Spinal cord (tissue), 10 donors: ENCODE results near the gene FMN1. TPM values are rescaled to one million over a fixed set of nuclear protein-coding genes. Genes with fewer than 3 reads are reported as not detected.

ENCODE experiments used
- DNase-seq, 6 donors: peaks; one replicate each; pipeline versions ENCODE4 v3.0.0 to v3.0.0-alpha.2; 2013 to 2015; ENCODE audit warnings: low spot score in 6 of 6, low read depth in 4 of 6
- H3K27ac ChIP-seq: one replicate; pipeline ENCODE4 v1.5.1; 2013; ENCODE audit warnings: low read depth, low read length, control low read depth
- H3K27me3 ChIP-seq: one replicate; pipeline ENCODE4 v1.6.1; 2013; ENCODE audit warnings: low read length; ENCODE audit not compliant: control insufficient read depth, insufficient read depth
- H3K36me3 ChIP-seq: one replicate; pipeline ENCODE4 v1.6.1; 2013; ENCODE audit warnings: low read length; ENCODE audit not compliant: control insufficient read depth, insufficient read depth
- H3K4me1 ChIP-seq: one replicate; pipeline ENCODE4 v1.6.1; 2013; ENCODE audit warnings: low read length; ENCODE audit not compliant: control insufficient read depth, insufficient read depth
- H3K4me3 ChIP-seq: one replicate; pipeline ENCODE4 v1.5.1; 2013; ENCODE audit warnings: low read depth, low read length, control low read depth
- H3K9me3 ChIP-seq: one replicate; pipeline ENCODE4 v1.6.1; 2013; ENCODE audit warnings: low read length; ENCODE audit not compliant: control insufficient read depth, insufficient read depth
- WGBS: methylation state at CpG from one replicate; pipeline ENCODE4 v1.1.5; 2013; ENCODE audit warnings: missing lambda C conversion rate; ENCODE audit not compliant: insufficient coverage; 5-methylcytosine and 5-hydroxymethylcytosine counted together
- polyA plus RNA-seq, 2 donors: library from polyadenylated mRNA; unstranded; fragments of 120-200 nt; gene quantifications; one replicate each; pipeline ENCODE4 v1.2.1, GENCODE V29; 2013; ENCODE audit not compliant: insufficient read length in 2 of 2
- total RNA-seq, 2 donors: library from RNA; depleted of rRNA in 1 of 2; stranded (reverse); fragments of 120-200 nt in 1 of 2; fragments of >200 nt in 1 of 2; gene quantifications; one replicate each; pipeline versions ENCODE4 v1.2.3 to v1.2.4, GENCODE V29; 2013 to 2014
- donor health status: healthy.

Gene FMN1
- total and polyA plus RNA-seq, 4 donors = 1.00 to 5.7 (median 2.8) TPM

DNA sequence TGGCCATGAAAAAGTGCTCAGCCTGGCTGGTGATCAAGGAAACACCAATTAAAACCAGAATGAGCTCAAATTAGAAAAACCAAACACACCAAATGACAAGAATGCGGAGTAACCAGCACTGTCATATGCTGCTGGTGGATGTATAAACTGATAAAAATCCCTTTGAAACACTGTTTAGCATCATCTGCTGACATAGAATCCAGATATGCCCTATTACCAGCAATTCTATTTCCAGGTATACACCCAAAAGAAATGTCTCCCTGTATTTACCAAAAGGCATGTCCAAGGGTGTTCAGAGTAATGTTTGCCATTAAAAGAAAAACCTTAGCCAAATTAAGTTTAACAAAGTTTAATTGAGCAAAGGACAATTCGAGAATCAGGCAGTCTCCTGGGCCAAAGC lies 138.6 kb downstream of the FMN1 start:
- peak in 1 of 6 donors; percentile 66 for DNase-seq
- Histone ChIP-seq H3K36me3 (no peaks in the 10 kb centered on the region), H3K4me1 (no peaks in the 10 kb centered on the region), H3K27ac (no peak overlapping the region), H3K4me3 (no peak overlapping the region), H3K9me3 (no peaks in the 10 kb centered on the region), H3K27me3 (no peaks in the 10 kb centered on the region)
- 50% methylated on average over 1 of the region's 2 CpGs for WGBS

DNA sequence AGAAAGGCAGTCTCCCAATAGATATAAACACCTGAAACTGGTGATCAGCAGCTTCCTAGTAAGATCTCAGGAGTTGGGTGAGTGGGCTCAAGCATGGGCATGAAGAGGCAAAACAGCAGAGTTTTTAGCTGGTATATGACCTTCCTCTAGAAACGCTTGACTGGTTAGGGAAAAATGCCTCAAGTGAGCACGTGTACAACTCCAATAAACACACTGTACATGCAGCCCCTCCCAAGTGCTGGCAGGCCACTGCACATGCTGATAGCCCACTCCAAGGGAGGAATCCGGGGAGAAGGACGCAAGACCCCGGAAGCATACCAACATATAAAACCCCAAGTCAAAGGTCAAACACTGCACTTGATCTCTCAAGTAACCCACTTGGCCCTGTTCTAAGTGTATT lies 143.0 kb downstream of the FMN1 start:
- H3K27me3 ChIP-seq = no peaks in the 10 kb centered on the region
- H3K4me1 ChIP-seq = no peaks in the 10 kb centered on the region
- H3K27ac ChIP-seq = no peak overlapping the region
- WGBS = 100% methylated on average over 3 of the region's 5 CpGs
- H3K4me3 ChIP-seq = no peak overlapping the region
- H3K9me3 ChIP-seq = peaks cover 4% of the 10 kb centered on the region
- DNase-seq = no peak
- no peaks in the 10 kb centered on the region for H3K36me3 ChIP-seq

DNA sequence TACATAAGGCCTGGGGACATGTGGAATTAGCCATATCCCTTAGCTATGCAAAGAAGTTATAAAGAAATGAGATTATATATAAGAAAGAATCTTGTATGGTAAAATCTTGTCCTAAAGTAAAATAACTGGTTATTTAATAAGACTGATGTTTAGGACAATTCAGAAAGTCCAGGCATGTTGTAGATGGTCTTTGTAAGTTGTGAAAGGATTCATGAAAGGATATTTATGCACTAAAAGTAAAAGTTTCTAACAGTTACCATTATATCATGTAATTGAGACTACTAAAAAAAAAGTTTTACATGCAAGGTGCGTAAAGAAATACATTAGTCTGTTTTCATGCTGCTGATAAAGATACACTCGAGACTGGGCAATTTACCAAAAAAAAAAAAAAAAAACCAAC lies 146.3 kb downstream of the FMN1 start:
- no CpG with 5 or more reads among the region's 2 CpGs for WGBS
- Histone ChIP-seq H3K27me3 (no peaks in the 10 kb centered on the region), H3K27ac (no peak overlapping the region), H3K9me3 (peaks cover 9% of the 10 kb centered on the region), H3K4me3 (no peak overlapping the region), H3K4me1 (no peaks in the 10 kb centered on the region), H3K36me3 (no peaks in the 10 kb centered on the region)
- no peak for DNase-seq

DNA sequence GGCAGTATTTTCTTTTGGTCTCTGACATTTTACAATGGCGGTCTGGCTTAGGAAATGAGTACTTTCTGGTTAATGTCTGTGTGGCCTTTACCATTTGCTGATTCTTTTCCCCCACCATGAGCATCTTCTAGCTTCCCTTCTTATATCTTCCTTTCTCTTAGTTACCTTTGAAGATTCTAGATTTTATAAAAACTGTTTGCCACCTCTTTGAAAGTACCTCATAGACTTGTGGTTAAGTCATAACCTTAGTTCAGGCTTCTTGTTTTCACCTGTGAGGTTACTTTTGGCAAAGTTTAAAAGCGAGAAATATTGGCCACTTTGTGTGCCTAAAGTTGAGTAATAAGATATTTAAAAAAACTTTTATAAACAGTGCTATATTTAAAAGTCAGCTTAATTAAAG lies 147.4 kb downstream of the FMN1 start:
- Histone ChIP-seq H3K27ac (no peak overlapping the region), H3K36me3 (no peaks in the 10 kb centered on the region), H3K27me3 (no peaks in the 10 kb centered on the region), H3K9me3 (peaks cover 9% of the 10 kb centered on the region), H3K4me1 (no peaks in the 10 kb centered on the region), H3K4me3 (no peak overlapping the region)
- DNase-seq = no peak
- no CpG with 5 or more reads among the region's 2 CpGs for WGBS

DNA sequence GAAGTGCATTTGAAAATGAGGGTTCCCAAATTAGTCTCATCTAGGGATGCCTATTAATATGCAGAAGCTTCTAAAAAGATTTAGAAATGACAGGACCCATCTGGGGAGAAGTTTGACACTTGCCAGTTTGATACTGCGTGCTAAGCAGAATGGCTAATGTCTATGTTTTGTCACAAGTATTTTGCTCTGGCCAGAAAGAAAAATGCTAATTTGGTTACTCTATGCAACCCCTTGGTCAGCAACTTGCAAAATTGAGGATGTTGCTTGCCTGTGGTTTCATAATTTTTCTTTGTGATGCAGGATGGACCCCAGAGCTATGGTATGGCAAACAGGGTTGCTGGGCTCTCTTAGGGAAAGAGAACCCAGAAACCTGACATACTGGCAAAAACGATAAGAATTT lies 148.2 kb downstream of the FMN1 start:
- 75% methylated on average over 1 of the region's 2 CpGs for WGBS
- Histone ChIP-seq H3K4me3 (no peak overlapping the region), H3K36me3 (no peaks in the 10 kb centered on the region), H3K9me3 (peaks cover 9% of the 10 kb centered on the region), H3K27ac (no peak overlapping the region), H3K4me1 (no peaks in the 10 kb centered on the region), H3K27me3 (no peaks in the 10 kb centered on the region)
- DNase-seq = no peak

DNA sequence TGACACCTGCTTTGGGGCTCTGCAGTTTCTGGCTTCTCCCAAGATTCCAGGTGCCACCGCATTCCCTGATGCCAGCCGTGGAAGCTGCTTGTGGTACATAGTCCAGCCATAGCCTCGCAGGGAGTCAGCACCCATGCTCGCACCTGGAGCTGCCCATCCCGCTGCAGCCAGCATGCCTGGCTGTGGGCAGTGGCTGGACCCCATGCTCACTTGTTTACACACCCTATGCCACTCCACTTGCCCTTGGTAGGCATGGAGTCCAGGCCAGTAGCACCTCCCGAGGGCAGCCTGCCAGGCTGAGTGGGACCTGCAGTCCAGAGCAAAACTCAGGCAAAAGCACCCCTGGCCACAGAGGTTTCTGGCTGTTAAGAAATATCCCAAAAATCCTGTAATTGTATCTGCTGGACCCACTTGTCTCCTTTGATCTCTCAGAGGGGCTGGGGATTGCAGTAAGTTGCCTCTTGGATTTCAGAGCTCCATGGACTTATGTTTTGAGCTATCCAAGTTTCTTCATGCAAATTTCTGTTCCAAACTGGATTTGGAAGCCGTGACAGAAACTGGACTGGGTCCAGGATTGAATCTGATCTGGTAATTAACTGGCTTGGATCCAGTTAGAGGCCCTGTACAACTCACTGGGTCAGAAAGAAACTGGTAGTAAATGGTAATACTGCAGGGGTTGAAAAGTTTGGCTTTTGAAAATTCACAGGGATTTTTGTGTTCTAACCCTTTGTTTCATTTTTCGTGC lies 149.3 kb downstream of the FMN1 start:
- Histone ChIP-seq H3K4me3 (no peak overlapping the region), H3K9me3 (peaks cover 9% of the 10 kb centered on the region), H3K4me1 (no peaks in the 10 kb centered on the region), H3K36me3 (no peaks in the 10 kb centered on the region), H3K27ac (no peak overlapping the region), H3K27me3 (no peaks in the 10 kb centered on the region)
- peak in 2 of 6 donors; percentile 55 to 74 for DNase-seq
- 90% methylated on average over 7 of the region's 8 CpGs for WGBS

DNA sequence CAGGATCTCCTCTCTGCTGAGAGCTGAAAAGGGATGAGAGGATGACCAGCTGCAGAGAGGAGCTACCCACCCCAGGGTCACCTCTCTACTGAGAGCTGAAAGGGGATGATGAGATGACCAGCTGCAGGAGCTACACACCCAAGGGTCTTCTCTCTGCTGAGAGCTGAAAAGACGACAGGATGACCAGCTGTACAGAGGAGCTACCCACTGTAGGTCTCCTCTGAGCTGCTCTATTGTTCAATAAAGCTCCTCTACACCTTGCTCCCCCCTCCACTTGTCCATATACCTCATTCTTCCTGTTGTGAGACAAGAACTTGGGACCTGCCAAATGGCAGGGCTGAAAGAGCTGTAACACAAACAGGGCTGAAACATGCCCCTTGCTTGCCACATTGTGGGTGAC lies 149.9 kb downstream of the FMN1 start:
- 70% methylated on average over 1 of the region's 1 CpG for WGBS
- Histone ChIP-seq H3K27ac (no peak overlapping the region), H3K4me3 (no peak overlapping the region)

DNA sequence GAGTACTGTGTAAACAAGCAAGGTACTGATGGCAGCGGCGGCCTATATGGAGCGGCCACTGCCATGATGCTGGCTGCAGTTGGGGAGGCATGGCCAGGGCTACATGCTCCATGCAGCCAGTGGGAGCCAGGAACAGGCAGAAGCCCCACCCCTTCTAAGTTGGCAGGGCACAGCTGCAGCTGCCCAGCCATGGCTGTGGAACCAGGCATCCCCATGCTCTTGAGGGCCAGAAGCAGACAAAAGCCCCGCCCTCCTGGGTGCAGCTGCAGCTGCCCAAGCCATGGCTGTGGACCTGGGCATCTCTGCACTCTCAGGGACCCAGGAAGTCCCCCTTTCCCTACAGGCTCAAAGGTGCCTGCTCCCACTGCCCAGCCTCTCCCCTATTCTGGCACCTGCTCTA lies 150.9 kb downstream of the FMN1 start:
- Histone ChIP-seq H3K27me3 (no peaks in the 10 kb centered on the region), H3K36me3 (no peaks in the 10 kb centered on the region), H3K27ac (no peak overlapping the region), H3K4me3 (no peak overlapping the region), H3K9me3 (peaks cover 7% of the 10 kb centered on the region), H3K4me1 (no peaks in the 10 kb centered on the region)
- 85% methylated on average over 4 of the region's 4 CpGs for WGBS
- DNase-seq = no peak

More for the DNA sequence above, 149.9 kb downstream of the FMN1 start:
- no peaks in the 10 kb centered on the region for H3K4me1 ChIP-seq
- H3K9me3 ChIP-seq = peaks cover 9% of the 10 kb centered on the region
- no peaks in the 10 kb centered on the region for H3K27me3 ChIP-seq
- no peaks in the 10 kb centered on the region for H3K36me3 ChIP-seq
- no peak for DNase-seq

DNA sequence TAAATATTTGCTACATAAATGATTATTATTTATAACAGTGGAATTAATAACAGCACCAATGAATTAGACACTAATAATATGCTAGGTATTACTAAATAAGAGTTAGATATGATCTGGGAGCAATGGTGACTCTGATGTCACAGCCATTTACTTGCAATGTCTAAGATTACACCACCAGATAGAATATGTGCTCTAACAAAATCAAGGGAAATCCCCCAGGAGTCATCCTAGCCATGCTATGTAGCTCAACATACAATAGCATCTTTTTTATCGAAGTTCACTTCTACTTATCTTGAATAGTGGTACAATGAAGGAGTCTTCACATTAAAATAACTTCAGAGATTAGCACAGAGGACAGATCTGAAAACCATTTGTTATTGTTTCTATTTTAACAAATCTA lies 154.0 kb downstream of the FMN1 start:
- Histone ChIP-seq H3K36me3 (no peaks in the 10 kb centered on the region), H3K27ac (no peak overlapping the region), H3K4me1 (no peaks in the 10 kb centered on the region), H3K9me3 (peaks cover 5% of the 10 kb centered on the region), H3K4me3 (no peak overlapping the region), H3K27me3 (no peaks in the 10 kb centered on the region)
- DNase-seq = no peak
- WGBS = no CpG with 5 or more reads among the region's 1 CpG

DNA sequence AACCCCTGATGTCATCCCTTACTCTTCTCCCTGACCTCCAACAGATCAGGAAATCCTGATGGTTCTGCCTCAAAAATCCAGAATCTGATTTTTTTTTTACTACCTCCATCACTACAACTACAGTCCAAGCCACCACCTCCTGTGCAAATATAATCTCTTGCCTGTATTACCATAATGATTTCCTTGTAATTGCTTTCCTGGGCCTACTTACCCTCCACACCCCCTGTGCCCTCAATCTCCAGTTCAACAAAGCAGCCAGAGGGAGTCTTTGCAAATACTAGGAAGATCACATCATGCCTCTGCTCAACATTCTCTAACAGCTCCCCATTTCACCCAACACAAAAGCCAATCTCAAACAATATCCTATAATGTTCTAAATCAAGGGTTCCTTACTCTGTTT lies 159.9 kb downstream of the FMN1 start:
- H3K9me3 ChIP-seq = no peaks in the 10 kb centered on the region
- no peak overlapping the region for H3K27ac ChIP-seq
- no peaks in the 10 kb centered on the region for H3K4me1 ChIP-seq
- H3K27me3 ChIP-seq = no peaks in the 10 kb centered on the region
- no peak overlapping the region for H3K4me3 ChIP-seq
- no peak for DNase-seq
- no peaks in the 10 kb centered on the region for H3K36me3 ChIP-seq
